ENCODE measurements around the gene KRT14. TPM values are rescaled to one million over a fixed set of nuclear protein-coding genes. Genes with fewer than 3 reads are reported as not detected.

The KRT14 gene
- total RNA-seq, 2 donors from 2014 or later: 2.3 TPM; not detected in 1

DNA sequence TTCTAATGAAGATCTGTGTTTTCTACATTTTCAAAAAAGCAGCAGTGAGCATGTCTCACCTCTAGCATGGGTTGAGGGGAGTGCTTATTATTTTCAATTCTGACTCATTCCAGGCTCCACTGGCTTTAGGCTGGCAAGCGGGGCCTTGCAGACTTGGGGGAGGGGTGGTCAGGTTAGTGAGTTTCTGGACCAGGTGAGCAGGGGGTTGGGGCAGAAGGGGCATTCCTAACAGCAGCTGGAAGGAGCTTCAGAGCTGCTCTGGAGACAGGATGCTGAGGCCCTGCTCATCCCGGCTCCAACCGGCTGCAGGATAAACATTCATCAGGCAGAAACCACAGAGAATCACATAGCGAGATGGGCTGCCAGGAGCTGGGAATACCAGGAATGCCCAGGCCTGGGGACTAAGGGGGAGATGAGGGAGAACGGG is 48.1 kb downstream of the KRT14 start:
- no peaks in the 10 kb centered on the region for H3K36me3 ChIP-seq (replicated peaks in 1 of 2; ENCODE audit: insufficient read depth in 1 of 2, low read depth in 2 of 2)
- 70 to 74% methylated on average over 5 of the region's 5 CpGs for WGBS, 2 donors
- no peaks in the 10 kb centered on the region for H3K27me3 ChIP-seq
- TF ChIP-seq, protein P1, sequence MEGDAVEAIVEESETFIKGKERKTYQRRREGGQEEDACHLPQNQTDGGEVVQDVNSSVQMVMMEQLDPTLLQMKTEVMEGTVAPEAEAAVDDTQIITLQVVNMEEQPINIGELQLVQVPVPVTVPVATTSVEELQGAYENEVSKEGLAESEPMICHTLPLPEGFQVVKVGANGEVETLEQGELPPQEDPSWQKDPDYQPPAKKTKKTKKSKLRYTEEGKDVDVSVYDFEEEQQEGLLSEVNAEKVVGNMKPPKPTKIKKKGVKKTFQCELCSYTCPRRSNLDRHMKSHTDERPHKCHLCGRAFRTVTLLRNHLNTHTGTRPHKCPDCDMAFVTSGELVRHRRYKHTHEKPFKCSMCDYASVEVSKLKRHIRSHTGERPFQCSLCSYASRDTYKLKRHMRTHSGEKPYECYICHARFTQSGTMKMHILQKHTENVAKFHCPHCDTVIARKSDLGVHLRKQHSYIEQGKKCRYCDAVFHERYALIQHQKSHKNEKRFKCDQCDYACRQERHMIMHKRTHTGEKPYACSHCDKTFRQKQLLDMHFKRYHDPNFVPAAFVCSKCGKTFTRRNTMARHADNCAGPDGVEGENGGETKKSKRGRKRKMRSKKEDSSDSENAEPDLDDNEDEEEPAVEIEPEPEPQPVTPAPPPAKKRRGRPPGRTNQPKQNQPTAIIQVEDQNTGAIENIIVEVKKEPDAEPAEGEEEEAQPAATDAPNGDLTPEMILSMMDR (IDR thresholded peaks at IDR 0.05): no peak
- TF ChIP-seq POLR2A (IDR thresholded peaks at IDR 0.05): no peak
- no peaks in the 10 kb centered on the region for H3K9me3 ChIP-seq
- no peak overlapping the region for H3K4me3 ChIP-seq
- no peaks in the 10 kb centered on the region for H3K4me1 ChIP-seq
- H3K27ac ChIP-seq: no peak overlapping the region
- DNase-seq (no peak), ATAC-seq (no peak)
- intact Hi-C loops (cut with DNase I): no loop called here

DNA sequence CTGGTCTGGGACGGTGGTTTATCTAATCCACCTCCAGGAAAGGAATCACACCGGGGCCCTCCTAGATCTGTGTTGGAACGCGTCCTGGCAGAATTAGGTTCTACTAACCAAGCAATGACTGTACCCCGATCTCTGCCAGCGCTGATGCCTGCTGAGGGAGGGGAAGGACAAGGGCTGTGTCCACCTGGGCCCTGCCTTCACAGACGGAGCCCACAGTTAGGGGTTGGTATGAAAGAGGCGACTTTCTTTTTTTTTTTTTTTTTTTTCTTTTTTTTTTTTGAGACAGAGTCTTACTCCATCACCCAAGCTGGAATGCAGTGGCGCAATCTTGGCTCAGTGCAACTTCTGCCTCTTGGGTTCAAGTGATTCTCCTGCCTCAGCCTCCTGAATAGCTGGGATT is 48.7 kb downstream of the KRT14 start:
- DNase-seq: no peak
- no peaks in the 10 kb centered on the region for H3K36me3 ChIP-seq (replicated peaks in 1 of 2; ENCODE audit: insufficient read depth in 1 of 2, low read depth in 2 of 2)
- TF ChIP-seq, protein P1 (IDR thresholded peaks at IDR 0.05): no peak
- TF ChIP-seq POLR2A (IDR thresholded peaks at IDR 0.05): no peak

DNA sequence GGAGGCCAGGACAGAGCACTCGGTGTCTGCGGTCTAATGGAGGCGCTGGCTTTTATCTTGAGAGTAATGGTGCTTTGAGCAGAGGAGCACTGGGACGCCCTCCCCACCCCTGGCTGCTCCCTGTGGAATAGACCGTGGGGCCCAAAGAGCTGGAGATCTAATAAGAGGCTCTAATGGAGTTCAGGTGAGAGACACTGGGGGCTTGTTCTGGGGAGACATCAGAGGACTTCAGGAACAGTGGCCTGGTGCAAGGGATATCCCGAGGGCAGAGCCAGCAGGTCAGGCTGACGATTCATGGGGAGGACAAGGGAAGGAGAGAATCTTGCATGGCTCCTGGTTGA is 49.1 kb downstream of the KRT14 start:
- WGBS, 2 donors: 83 to 91% methylated on average over 7 of the region's 7 CpGs
- TF ChIP-seq, protein P1 (IDR thresholded peaks at IDR 0.05): no peak
- no peak for TF ChIP-seq POLR2A (IDR thresholded peaks at IDR 0.05)
- ATAC-seq (no peak), DNase-seq (no peak)
- intact Hi-C loops (cut with DNase I): no loop called here
- Histone ChIP-seq H3K4me1 (no peaks in the 10 kb centered on the region), H3K4me3 (no peak overlapping the region), H3K27ac (no peak overlapping the region), H3K36me3 (replicated peaks in 1 of 2; ENCODE audit: insufficient read depth in 1 of 2, low read depth in 2 of 2) (no peaks in the 10 kb centered on the region), H3K27me3 (no peaks in the 10 kb centered on the region), H3K9me3 (no peaks in the 10 kb centered on the region)

More for the DNA sequence above, 48.7 kb downstream of the KRT14 start:
- Histone ChIP-seq H3K27me3 (no peaks in the 10 kb centered on the region), H3K9me3 (no peaks in the 10 kb centered on the region), H3K4me1 (no peaks in the 10 kb centered on the region), H3K27ac (no peak overlapping the region), H3K4me3 (no peak overlapping the region)
- intact Hi-C loops (cut with DNase I): no loop called here
- ATAC-seq: no peak
- WGBS, 2 donors: 85 to 89% methylated on average over 4 to 9 of the region's 9 CpGs

DNA sequence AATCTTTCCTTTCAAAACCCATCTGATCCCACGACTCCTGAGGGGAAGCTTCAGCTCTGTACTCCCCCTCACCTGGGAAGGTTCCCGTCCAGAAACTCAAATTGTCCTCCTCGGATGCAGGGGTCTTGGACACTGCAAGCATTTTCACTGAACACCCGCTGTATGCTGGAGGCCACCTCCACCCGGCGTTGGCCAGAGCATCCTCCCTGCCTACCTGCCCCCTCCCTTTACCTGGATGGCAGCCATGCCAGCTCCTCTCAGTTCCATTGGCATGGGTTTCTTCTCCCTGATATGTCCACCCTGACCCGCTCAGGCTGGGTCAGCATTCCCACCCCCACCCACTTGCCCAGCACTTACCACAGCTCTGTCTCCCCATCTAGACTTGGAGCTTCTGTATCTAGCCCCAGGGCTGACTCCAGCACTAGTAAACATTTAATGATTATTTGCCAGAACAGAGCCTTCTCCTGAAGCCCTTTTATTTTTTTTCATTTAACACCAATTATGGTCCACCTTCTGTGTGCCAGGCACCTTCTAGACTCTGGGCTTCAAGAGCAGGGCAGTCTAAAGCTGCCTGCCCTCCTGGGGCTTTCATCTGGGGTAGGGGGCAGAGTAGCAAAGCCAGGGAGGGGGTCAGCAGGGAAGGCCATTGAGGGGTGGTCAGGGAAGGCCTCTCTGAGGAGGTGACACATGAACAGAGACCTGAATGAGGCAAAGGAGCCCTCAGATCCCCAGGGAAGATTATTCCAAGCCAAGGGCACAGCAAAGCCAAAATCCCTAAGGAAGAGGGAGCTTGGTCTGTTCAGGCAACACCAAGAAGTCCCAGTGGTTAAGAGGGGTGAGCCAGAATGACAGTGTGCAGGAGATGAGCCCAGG is 49.7 kb downstream of the KRT14 start:
- H3K4me3 ChIP-seq: no peak overlapping the region
- no peak for DNase-seq
- intact Hi-C loops (cut with DNase I): no loop called here
- no peak for TF ChIP-seq POLR2A (IDR thresholded peaks at IDR 0.05)
- TF ChIP-seq, protein P1 (IDR thresholded peaks at IDR 0.05): no peak
- no peaks in the 10 kb centered on the region for H3K27me3 ChIP-seq
- no peaks in the 10 kb centered on the region for H3K4me1 ChIP-seq
- ATAC-seq: no peak
- 71 to 80% methylated on average over 7 of the region's 7 CpGs for WGBS, 2 donors
- H3K27ac ChIP-seq: no peak overlapping the region
- H3K9me3 ChIP-seq: no peaks in the 10 kb centered on the region
- no peaks in the 10 kb centered on the region for H3K36me3 ChIP-seq (replicated peaks in 1 of 2; ENCODE audit: insufficient read depth in 1 of 2, low read depth in 2 of 2)

Measured in body of pancreas (tissue), 4 donors.